C4-2B (cell line): Measurements from ENCODE around the gene GGCX.

Experiments used
- ZFX ChIP-seq: fragments of 450-650 bp; IDR thresholded peaks from 2 replicates; pipeline ENCODE4 v1.6.1; 2017
- TF ChIP-seq, protein P1 (sequence below): fragments of 450-650 bp; conservative IDR thresholded peaks from 2 replicates; pipeline ENCODE4 v1.5.1; 2017; ENCODE audit warnings: mild to moderate bottlenecking

DNA sequence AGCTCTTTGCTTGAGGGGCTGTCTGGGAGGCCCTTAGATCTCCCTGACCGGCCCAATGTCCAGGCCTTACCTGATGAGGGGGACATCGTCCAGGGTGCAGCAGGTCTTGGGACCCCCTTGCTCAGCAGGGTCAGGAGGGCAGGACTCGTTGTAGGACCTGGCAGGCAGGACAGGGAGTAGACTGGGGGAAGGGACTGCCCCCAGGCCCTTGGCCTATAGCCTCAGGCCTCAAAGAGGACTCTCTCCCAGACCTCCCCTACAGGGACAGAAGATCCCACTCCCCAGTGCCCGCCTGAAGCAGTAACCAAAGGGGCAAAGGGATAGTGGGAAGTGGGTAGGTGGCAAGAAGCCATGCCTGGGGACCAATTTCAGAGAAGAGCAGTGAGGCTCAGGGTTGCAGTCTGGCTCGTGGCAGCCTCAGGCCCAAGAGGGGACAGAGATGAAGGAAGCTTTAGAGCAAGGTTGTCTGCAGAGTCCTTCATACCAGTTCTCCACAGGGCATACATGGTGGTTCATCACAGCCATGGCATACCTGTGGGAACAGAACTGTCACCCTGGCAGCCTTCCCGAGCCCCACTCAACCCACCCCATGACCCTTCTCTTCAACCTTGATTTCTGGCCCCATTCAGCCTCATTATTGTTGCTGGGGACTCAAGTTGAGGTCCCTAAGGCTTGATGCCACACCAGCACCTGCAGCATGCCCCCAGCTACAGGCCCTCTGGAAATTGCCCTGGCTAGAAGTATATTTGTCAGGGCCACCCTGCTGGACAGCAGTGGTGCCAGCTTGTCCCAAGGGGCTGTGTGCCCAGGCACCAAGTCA lies 39.9 kb upstream of the GGCX start:
- TF ChIP-seq, protein P1, sequence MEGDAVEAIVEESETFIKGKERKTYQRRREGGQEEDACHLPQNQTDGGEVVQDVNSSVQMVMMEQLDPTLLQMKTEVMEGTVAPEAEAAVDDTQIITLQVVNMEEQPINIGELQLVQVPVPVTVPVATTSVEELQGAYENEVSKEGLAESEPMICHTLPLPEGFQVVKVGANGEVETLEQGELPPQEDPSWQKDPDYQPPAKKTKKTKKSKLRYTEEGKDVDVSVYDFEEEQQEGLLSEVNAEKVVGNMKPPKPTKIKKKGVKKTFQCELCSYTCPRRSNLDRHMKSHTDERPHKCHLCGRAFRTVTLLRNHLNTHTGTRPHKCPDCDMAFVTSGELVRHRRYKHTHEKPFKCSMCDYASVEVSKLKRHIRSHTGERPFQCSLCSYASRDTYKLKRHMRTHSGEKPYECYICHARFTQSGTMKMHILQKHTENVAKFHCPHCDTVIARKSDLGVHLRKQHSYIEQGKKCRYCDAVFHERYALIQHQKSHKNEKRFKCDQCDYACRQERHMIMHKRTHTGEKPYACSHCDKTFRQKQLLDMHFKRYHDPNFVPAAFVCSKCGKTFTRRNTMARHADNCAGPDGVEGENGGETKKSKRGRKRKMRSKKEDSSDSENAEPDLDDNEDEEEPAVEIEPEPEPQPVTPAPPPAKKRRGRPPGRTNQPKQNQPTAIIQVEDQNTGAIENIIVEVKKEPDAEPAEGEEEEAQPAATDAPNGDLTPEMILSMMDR: no peak
- TF ChIP-seq ZFX: no peak
